Uterus (tissue), 4 donors: ENCODE measurements around the gene KRTAP2-3. TPM values are rescaled to one million over a fixed set of nuclear protein-coding genes. Genes with fewer than 3 reads are reported as not detected.
"Not testable (repeated sequence)": the region's sequence is repeated elsewhere in the genome, so short reads cannot be mapped to it uniquely, and the experiment has no call there.

Experiments
- DNase-seq, 2 donors: peaks; one replicate each; pipeline ENCODE4 v3.0.0-alpha.2; 2019 to 2020
- H3K27ac ChIP-seq, 2 donors: fragments of 200-600 bp; sonication (generic); 1 replicate in 1 of 2; 2 replicates in 1 of 2; pipeline ENCODE4 v1.5.1; 2016 to 2018
- H3K27me3 ChIP-seq, 2 donors: fragments of 200-600 bp; sonication (generic); one replicate each; pipeline ENCODE4 v1.5.1; 2018 to 2019; ENCODE audit warnings: control low read depth in 1 of 2
- H3K36me3 ChIP-seq, 2 donors: fragments of 200-600 bp; sonication (generic); one replicate each; pipeline ENCODE4 v1.5.1; 2019; ENCODE audit warnings: control low read depth in 1 of 2
- H3K4me1 ChIP-seq, 2 donors: fragments of 200-600 bp; sonication (generic); one replicate each; pipeline ENCODE4 v1.5.1; 2018 to 2019; ENCODE audit warnings: control low read depth in 1 of 2
- H3K4me3 ChIP-seq, 2 donors: fragments of 200-600 bp; sonication (generic); 1 replicate in 1 of 2; 2 replicates in 1 of 2; pipeline ENCODE4 v1.5.1; 2018 to 2019; ENCODE audit warnings: mild to moderate bottlenecking in 1 of 2
- H3K9me3 ChIP-seq, 2 donors: fragments of 200-600 bp; sonication (generic); one replicate each; pipeline ENCODE4 v1.5.1; 2019; ENCODE audit warnings: control low read depth in 1 of 2
- POLR2A ChIP-seq, 2 donors: fragments of 450-650 bp; IDR thresholded peaks; one replicate each; pipeline ENCODE4 v1.6.1; 2016; ENCODE audit warnings: antibody characterized with exemption in 2 of 2, mild to moderate bottlenecking in 1 of 2, moderate library complexity in 1 of 2
- intact Hi-C: fragments of 100-400 bp; cut with DNase I; formaldehyde crosslinking; loops from one replicate; pipeline ENCODE4 v1.15.1; 2023; ENCODE audit warnings: low total_unique reads
- total RNA-seq, 4 donors: library from RNA; depleted of rRNA in 3 of 4; stranded (reverse); fragments of >200 nt in 3 of 4; gene quantifications; one replicate each; pipeline versions ENCODE4 v1.1.0 to v1.2.4, GENCODE V29; 2014 to 2023
- TF ChIP-seq, protein P1 (sequence below), 4 experiments: fragments of 200-600 bp in 2 of 4; fragments of 450-650 bp in 2 of 4; sonication (generic) in 2 of 4; IDR thresholded peaks; one replicate each; pipeline ENCODE4 v1.5.1; 2016 to 2019; ENCODE audit warnings: antibody characterized with exemption in 4 of 4, mild to moderate bottlenecking in 2 of 4, moderate library complexity in 1 of 4
- donor health status: DM: yes; HTN: yes; CAD: no.

KRTAP2-3 gene
- total RNA-seq, 4 donors from 2014 or later, result not detected

DNA sequence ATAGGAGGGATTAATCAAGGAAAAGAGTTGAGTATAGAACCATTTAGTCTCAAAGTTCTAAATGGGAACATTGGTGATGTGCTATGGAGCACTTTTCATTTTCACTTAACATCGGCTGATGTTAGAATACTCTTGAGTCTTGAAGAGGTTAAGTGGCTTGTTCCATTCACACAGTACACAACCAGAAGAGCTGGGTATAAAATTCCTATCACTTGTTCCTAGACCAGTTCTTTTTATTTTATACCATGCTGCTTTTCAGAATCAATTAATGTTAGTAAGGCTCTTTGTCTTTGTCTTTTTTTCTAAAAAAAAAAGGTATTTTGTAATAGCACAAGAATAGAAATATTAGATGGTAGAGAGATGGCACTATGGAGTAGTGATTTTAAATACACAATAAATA, 17.0 kb downstream of the KRTAP2-3 start:
- TF ChIP-seq, protein P1, sequence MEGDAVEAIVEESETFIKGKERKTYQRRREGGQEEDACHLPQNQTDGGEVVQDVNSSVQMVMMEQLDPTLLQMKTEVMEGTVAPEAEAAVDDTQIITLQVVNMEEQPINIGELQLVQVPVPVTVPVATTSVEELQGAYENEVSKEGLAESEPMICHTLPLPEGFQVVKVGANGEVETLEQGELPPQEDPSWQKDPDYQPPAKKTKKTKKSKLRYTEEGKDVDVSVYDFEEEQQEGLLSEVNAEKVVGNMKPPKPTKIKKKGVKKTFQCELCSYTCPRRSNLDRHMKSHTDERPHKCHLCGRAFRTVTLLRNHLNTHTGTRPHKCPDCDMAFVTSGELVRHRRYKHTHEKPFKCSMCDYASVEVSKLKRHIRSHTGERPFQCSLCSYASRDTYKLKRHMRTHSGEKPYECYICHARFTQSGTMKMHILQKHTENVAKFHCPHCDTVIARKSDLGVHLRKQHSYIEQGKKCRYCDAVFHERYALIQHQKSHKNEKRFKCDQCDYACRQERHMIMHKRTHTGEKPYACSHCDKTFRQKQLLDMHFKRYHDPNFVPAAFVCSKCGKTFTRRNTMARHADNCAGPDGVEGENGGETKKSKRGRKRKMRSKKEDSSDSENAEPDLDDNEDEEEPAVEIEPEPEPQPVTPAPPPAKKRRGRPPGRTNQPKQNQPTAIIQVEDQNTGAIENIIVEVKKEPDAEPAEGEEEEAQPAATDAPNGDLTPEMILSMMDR (IDR thresholded peaks at IDR 0.05), result no peak
- DNase-seq, result no peak
- no peak overlapping the region for H3K4me3 ChIP-seq
- H3K36me3 ChIP-seq, result no peaks in the 10 kb centered on the region
- no peak overlapping the region for H3K27ac ChIP-seq
- H3K9me3 ChIP-seq, result no peaks in the 10 kb centered on the region
- H3K4me1 ChIP-seq, result no peaks in the 10 kb centered on the region
- H3K27me3 ChIP-seq, result no peaks in the 10 kb centered on the region
- intact Hi-C loops, result no loop called here

DNA sequence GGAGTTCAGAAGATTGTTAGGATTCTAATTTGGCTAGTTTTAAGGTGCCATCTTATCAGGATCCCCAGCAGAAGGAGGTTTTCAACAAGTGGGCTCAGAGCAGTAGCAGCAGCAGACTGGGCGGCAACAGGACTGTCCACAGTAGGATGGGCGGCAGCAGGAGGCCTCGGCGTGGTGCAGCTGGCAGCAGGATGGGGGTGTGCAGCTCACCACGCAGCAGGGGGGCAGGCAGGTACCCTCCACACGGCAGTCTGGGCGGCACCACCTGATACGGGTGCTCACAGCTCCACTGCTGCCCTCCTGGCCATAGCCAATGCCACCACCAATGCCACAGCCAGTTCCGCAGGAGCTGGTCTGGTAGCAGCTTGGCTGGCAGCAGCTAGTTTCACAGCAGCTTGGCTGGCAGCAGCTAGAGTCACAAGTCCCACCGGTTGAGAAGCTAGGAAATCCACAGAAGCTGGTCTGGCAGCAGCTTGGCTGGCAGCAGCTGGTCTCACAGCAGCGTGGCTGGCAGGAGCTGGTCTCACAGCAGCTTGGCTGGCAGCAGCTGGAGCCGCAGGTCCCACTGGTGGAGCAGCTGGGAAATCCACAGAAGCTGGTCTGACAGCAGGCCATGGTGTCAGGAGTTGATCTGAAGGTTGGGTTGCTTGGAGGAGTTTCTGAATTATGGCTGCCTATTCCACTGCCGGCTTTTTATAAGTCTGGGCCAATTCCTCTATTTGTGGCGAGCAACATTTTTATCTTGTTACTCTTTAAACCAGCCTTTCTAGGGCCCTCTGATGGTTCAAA, 18.9 kb downstream of the KRTAP2-3 start, which contains the start of gene KRTAP1-1:
Gene KRTAP1-1, minus strand, starts transcription at position 668 of the 789 bp plus-strand sequence. Its CDS starts 53 bp downstream, at position 615.
- intact Hi-C loops, H3K4me3 ChIP-seq, H3K27ac ChIP-seq, H3K4me1 ChIP-seq, DNase-seq, H3K27me3 ChIP-seq, H3K36me3 ChIP-seq, H3K9me3 ChIP-seq: not testable (repeated sequence)

- no peak overlapping the region for H3K27ac ChIP-seq
- no peaks in the 10 kb centered on the region for H3K9me3 ChIP-seq
- no peaks in the 10 kb centered on the region for H3K36me3 ChIP-seq
- intact Hi-C loops, result no loop called here
- H3K4me3 ChIP-seq, result no peak overlapping the region
- no peak for DNase-seq
- TF ChIP-seq, protein P1 (IDR thresholded peaks at IDR 0.05), result no peak
- no peak for TF ChIP-seq POLR2A (IDR thresholded peaks at IDR 0.05)
- H3K27me3 ChIP-seq, result no peaks in the 10 kb centered on the region
- no peaks in the 10 kb centered on the region for H3K4me1 ChIP-seq
Measured at GRCh38 chr17:41037853-41038350, 22.0 kb downstream of the KRTAP2-3 start.

DNA sequence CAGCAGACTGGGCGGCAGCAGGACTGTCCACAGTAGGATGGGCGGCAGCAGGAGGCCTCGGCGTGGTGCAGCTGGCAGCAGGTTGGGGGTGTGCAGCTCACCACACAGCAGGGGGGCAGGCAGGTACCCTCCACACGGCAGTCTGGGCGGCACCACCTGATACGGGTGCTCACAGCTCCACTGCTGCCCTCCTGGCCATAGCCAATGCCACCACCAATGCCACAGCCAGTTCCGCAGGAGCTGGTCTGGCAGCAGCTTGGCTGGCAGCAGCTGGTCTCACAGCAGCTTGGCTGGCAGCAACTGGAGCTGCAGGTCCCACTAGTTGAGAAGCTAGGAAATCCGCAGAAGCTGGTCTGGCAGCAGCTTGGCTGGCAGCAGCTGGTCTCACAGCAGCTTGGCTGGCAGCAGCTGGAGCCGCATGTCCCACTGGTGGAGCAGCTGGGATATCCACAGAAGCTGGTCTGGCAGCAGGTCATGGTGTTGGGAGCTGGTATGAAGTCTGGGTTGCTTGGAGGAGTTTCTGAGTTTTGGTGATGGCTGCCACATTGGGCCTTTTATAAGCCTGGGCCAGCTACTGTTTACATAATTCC, 25.5 kb downstream of the KRTAP2-3 start, which contains the start of gene KRTAP1-3:
Gene KRTAP1-3, minus strand, starts transcription at position 529 of the 590 bp plus-strand sequence. Its CDS starts 53 bp downstream, at position 476.
- H3K36me3 ChIP-seq, intact Hi-C loops, DNase-seq: not testable (repeated sequence)

DNA sequence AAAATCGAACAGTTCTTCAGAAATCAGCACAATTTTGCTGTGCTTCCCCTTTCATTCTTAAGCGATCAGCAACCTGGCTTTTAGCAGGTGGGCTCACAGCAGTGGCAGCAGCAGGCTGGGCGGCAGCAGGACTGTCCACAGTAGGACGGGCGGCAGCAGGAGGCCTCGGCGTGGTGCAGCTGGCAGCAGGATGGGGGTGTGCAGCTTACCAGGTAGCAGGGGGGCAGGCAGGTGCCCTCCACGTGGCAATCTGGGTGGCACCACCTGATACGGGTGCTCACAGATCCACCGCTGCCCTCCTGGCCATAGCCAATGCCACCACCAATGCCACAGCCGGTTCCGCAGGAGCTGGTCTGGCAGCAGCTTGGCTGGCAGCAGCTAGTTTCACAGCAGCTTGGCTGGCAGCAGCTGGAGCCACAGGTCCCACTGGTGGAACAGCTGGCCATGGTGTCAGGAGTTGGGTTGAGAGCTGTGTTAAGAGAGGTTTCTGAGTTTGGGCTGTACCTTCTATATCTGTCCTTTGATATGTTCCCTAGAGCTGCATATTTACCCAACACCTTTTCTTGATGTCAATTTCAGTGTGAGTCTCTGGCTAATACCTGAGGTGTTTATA, 30.2 kb downstream of the KRTAP2-3 start, which contains the start of gene KRTAP1-4:
Gene KRTAP1-4, minus strand, starts transcription at position 563 of the 613 bp plus-strand sequence. Its CDS starts 117 bp downstream, at position 446.
- Histone ChIP-seq H3K4me3 (no peak within 1 kb of the TSS), H3K27ac (no peak within 1 kb of the TSS), H3K36me3 (no peaks in the 10 kb centered on the region), H3K4me1 (no peaks in the 10 kb centered on the region), H3K27me3 (no peaks in the 10 kb centered on the region), H3K9me3 (no peaks in the 10 kb centered on the region)
- intact Hi-C loops, result no loop called here
- no peak for DNase-seq
- no peak for TF ChIP-seq POLR2A (IDR thresholded peaks at IDR 0.05)
- TF ChIP-seq, protein P1 (IDR thresholded peaks at IDR 0.05), result no peak

More for the DNA sequence above, 25.5 kb downstream of the KRTAP2-3 start, which contains the start of gene KRTAP1-3:
- H3K4me1 ChIP-seq, H3K9me3 ChIP-seq, H3K4me3 ChIP-seq, H3K27ac ChIP-seq, H3K27me3 ChIP-seq: not testable (repeated sequence)
